ENCODE measurements around the gene SRRD. TPM values are rescaled to one million over a fixed set of nuclear protein-coding genes. Genes with fewer than 3 reads are reported as not detected.

The SRRD gene
- total RNA-seq, 2 donors from 2014 or later = 15.1 to 18.7 TPM

DNA sequence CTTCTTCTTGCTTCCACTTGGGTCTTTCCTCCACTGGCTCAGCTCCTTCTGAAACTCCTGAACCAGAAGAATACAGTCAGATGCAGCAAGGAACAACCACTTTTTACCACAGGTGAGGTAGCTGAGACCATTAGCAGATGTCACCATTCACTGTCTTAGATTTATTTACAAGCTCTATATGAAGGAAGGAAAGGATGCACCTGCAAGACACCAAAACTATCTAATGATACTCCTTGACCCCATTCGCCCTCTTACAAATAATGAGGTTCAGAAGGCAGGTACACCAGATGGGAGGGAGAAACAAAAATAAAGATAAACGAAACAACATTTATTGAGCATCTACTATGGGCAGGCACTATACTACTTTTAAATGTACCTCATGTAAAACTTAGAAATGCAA lies 18.3 kb downstream of the SRRD start:
- Mint-ChIP-seq H3K4me3 (no peak overlapping the region), H3K4me1 (peaks cover 17% of the 10 kb centered on the region), H3K36me3 (ENCODE audit: low read depth) (peaks cover 13% of the 10 kb centered on the region), H3K27me3 (no peaks in the 10 kb centered on the region), H3K27ac (no peak overlapping the region)
- H3K9me3 ChIP-seq (ENCODE audit: control insufficient read depth, low read length, poor library complexity, severe bottlenecking) = no peaks in the 10 kb centered on the region
- ATAC-seq = no peak
- no peak for DNase-seq

DNA sequence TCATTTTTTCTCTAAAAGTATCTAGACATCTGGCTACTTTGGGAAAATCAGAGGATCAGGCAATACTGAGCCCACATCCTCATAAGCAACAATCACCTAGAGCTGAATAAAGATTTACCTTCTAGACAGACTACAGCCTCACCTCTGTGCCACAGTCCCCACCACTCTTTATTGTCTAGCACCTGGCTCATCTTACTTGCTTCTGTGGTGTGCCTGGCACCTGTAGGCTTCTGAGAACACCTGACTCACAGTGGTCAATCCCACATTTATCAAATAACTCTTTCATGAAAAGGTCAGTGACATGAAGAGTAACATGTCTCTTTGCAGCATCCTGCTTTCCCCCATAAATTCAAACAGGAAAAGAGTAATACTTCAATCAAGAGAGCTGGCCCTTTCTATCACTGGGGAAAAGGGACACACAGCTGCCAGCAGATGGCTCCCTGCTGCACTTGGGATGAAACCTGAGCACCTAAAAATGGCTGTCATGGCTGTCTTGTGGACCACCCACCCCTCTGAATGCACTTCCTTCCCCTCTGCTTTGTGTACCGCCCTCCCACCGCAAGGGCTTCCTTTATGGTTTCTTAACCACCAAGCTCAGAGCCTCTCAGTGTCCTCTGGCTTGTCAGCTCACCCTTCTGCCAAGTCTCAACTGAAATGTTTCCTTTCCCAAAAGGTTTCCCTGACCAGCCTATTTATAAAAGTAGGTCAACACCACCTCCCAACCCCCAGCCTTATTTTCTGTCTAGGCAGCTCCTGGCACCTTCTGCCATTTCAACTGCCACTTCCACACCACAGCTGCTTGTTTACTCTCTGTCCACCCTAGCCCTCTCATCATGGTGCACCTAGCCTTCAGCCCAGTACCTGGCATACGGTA lies 19.2 kb downstream of the SRRD start:
- peak overlapping the region; percentile 81 for H3K27ac Mint-ChIP-seq
- H3K4me3 Mint-ChIP-seq = peak overlapping the region; percentile 80
- ATAC-seq (peak; percentile 93), DNase-seq (peak; percentile 30 to 39 (median 30))
- no peaks in the 10 kb centered on the region for H3K9me3 ChIP-seq (ENCODE audit: control insufficient read depth, low read length, poor library complexity, severe bottlenecking)
- peaks cover 10% of the 10 kb centered on the region for H3K36me3 Mint-ChIP-seq (ENCODE audit: low read depth)
- H3K4me1 Mint-ChIP-seq = peaks cover 17% of the 10 kb centered on the region
- H3K27me3 Mint-ChIP-seq = no peaks in the 10 kb centered on the region

DNA sequence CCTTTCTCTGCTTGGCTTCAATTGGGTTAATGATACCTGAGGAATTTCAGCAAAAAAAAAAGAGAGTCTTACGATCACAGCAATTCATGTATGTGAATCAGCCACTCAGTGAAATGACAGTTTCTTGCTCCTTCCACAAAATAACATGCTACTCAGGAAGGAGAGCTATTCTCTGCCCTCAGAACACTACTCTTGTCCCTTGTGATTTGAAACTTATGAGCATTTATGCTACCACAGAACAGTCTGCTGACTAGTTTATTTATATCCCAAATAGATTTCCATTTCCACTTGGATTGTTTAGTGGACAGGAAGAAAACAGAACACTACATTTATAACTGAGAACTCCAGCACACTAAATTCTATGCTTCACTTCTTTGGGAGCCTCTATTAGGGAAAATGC lies 20.1 kb downstream of the SRRD start:
- peaks cover 10% of the 10 kb centered on the region for H3K36me3 Mint-ChIP-seq (ENCODE audit: low read depth)
- DNase-seq = no peak
- ATAC-seq = no peak
- H3K27ac Mint-ChIP-seq = peak overlapping the region; percentile 81
- peaks cover 17% of the 10 kb centered on the region for H3K4me1 Mint-ChIP-seq
- H3K9me3 ChIP-seq (ENCODE audit: control insufficient read depth, low read length, poor library complexity, severe bottlenecking) = no peaks in the 10 kb centered on the region
- H3K27me3 Mint-ChIP-seq = no peaks in the 10 kb centered on the region
- H3K4me3 Mint-ChIP-seq = no peak overlapping the region

DNA sequence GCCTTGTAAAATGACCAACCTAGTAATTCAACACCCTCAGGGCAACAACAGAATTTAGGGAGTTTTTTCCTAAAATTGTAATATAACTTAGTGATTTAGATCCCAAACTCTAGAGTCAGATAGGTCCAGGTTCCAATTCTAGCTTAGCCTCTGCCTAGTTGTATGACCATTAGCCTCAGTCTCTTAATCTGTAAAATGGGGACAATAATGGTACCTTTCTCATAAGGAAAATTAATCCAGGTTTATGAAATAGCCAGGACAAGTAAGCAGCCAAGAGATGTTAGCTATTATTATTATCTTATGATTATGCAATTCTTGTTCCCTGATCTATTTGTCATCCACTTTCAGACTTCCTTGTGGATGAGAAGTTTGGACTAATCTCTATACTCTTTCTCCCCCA lies 24.5 kb downstream of the SRRD start:
- no peaks in the 10 kb centered on the region for H3K9me3 ChIP-seq (ENCODE audit: control insufficient read depth, low read length, poor library complexity, severe bottlenecking)
- H3K27me3 Mint-ChIP-seq = no peaks in the 10 kb centered on the region
- H3K36me3 Mint-ChIP-seq (ENCODE audit: low read depth) = peaks cover 16% of the 10 kb centered on the region
- no peak for DNase-seq
- H3K4me3 Mint-ChIP-seq = no peak overlapping the region
- ATAC-seq = no peak
- peaks cover 31% of the 10 kb centered on the region for H3K4me1 Mint-ChIP-seq
- no peak overlapping the region for H3K27ac Mint-ChIP-seq

DNA sequence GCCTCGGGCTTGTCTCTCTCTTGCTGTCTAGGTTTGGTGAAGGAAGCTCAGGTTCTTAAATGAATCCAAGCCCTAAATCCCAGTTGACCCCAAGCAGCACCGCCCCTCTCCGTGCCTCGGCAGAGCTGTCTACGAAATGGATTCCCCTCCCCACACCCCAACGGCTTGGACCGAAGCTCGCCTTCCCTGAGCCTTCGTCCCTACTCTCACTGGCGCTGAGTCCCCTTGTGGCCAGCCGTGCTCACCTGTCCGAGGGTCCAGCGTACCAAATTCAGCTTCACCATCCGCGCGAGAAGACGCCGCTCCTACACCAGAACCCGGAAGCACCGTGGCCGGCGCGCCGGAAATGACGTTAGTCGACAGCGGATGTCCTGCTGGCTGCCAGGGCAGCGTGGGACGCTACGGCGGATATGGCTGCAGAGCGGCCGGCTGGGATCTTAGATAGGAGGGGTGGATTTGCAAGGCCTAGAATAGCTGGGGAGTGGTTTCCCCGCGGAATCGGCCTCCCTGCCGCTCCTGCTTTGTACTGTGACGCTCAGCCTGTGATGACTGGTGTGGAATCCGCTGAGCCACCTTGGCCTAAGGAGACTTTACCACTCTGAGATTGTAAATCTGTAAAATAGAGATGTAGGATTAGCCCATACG lies 28.6 kb downstream of the SRRD start, which contains the start of gene TFIP11:
Gene TFIP11, minus strand, starts transcription at position 325 of the 645 bp plus-strand sequence. CDS start 2,201 bp downstream, outside the sequence.
- H3K9me3 ChIP-seq (ENCODE audit: control insufficient read depth, low read length, poor library complexity, severe bottlenecking) = no peaks in the 10 kb centered on the region
- Mint-ChIP-seq H3K27ac (peak within 1 kb of the TSS; percentile 99), H3K27me3 (no peaks in the 10 kb centered on the region), H3K4me1 (peaks cover 28% of the 10 kb centered on the region), H3K4me3 (peak within 1 kb of the TSS; percentile 99), H3K36me3 (ENCODE audit: low read depth) (peaks cover 10% of the 10 kb centered on the region)
- DNase-seq (peak; percentile 76 to 81 (median 78)), ATAC-seq (peak; percentile 96)

DNA sequence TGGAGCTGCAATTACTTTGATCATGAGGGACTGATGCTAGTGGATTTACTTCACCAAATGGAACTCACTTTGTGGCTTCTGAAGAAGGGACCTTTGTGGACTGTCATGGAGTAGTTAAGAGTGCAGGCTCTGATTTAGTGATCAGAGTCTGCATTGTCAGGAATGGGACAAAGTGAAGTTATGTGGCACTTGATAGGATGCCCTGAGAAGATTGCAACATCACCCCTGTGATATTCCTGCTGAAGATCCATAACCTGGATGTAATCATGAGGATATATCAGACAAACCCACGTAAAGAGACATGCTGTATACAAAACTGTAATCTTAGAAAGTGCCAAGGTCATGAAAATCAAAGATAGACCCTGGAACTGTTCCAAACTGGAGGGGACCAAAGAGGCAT lies 30.2 kb downstream of the SRRD start:
- ATAC-seq (no peak), DNase-seq (no peak)
- H3K27ac Mint-ChIP-seq = peak overlapping the region; percentile 99
- H3K9me3 ChIP-seq (ENCODE audit: control insufficient read depth, low read length, poor library complexity, severe bottlenecking) = no peaks in the 10 kb centered on the region
- H3K36me3 Mint-ChIP-seq (ENCODE audit: low read depth) = peaks cover 10% of the 10 kb centered on the region
- no peak overlapping the region for H3K4me3 Mint-ChIP-seq
- H3K27me3 Mint-ChIP-seq = no peaks in the 10 kb centered on the region
- H3K4me1 Mint-ChIP-seq = peaks cover 28% of the 10 kb centered on the region

DNA sequence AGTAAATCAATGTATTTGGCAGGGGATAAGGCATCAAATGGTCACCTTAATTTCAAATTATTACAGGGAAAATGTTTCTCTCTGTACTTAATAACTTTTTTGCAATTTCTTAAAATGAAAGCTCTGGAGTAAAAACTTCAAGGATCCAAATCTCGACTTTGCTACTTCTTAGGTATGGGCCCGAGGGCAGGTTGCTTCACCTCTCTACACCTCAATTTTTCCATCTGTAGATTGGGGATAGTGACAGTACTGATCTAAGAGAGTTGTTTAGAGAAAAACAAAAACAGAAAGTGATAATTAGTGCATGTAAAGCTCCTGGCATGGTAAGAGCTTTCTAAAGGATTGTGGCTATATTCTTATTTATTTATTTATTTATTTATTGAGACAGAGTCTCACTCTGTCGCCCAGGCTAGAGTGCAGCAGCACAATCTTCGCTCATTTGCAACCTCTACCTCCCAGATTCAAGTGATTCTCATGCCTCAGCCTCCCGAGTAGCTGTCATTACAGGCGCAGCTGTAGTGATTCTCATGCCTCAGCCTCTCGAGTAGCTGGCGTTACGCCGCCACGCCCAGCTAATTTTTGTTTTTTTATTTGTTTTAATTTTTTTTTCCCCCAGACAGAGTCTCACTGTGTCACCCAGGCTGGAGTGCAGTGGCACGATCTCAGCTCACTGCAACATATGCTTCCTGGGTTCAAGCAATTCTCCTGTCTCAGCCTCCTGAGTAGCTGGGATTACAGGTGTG lies 30.9 kb downstream of the SRRD start:
- H3K9me3 ChIP-seq (ENCODE audit: control insufficient read depth, low read length, poor library complexity, severe bottlenecking) = no peaks in the 10 kb centered on the region
- Mint-ChIP-seq H3K4me3 (no peak overlapping the region), H3K4me1 (peaks cover 22% of the 10 kb centered on the region), H3K27me3 (no peaks in the 10 kb centered on the region), H3K27ac (no peak overlapping the region), H3K36me3 (ENCODE audit: low read depth) (peaks cover 5% of the 10 kb centered on the region)
- ATAC-seq (no peak), DNase-seq (no peak)

DNA sequence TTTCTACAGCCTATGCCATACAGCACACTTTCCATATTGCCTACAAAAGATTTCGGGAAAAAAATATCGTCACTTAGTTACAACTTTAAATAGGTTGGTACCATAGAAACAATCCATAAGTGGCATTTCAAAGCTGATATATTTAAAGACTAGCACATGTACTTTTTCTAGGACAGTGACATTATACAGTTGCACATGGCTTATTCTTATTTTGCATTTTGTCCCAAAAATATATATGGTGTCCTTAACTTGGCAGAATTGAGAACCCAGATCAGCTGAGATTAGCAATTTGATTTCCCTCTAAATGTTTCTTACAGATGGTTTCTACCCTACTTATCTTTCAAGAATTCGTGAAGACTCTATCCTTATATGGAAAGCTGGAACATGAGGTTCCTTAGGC lies 32.3 kb downstream of the SRRD start:
- DNase-seq = no peak
- H3K27ac Mint-ChIP-seq = no peak overlapping the region
- H3K4me1 Mint-ChIP-seq = peaks cover 16% of the 10 kb centered on the region
- no peaks in the 10 kb centered on the region for H3K27me3 Mint-ChIP-seq
- ATAC-seq = no peak
- H3K36me3 Mint-ChIP-seq (ENCODE audit: low read depth) = peaks cover 5% of the 10 kb centered on the region
- no peak overlapping the region for H3K4me3 Mint-ChIP-seq
- no peaks in the 10 kb centered on the region for H3K9me3 ChIP-seq (ENCODE audit: control insufficient read depth, low read length, poor library complexity, severe bottlenecking)

DNA sequence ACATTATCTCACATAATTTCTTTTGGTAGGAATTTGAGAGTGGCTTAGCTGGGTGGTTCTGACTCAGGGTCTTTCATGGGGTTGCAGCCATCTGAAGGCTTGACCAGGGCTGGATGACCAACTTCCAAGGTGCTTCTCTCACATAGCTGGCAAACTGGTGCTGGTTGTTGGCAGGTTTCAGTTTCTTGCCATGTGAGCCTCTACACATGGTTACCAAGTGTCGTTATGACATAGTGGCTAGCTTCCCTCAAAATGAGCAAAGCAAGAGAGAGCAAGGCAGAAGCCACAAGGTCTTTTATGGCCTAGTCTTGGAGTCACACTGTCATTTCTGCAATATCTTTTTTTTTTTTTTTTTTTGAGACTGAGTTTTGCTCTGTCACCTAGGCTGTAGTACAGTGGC lies 32.8 kb downstream of the SRRD start:
- DNase-seq = no peak
- no peaks in the 10 kb centered on the region for H3K27me3 Mint-ChIP-seq
- peaks cover 13% of the 10 kb centered on the region for H3K4me1 Mint-ChIP-seq
- no peak overlapping the region for H3K4me3 Mint-ChIP-seq
- H3K27ac Mint-ChIP-seq = no peak overlapping the region
- peaks cover 5% of the 10 kb centered on the region for H3K36me3 Mint-ChIP-seq (ENCODE audit: low read depth)
- ATAC-seq = no peak
- no peaks in the 10 kb centered on the region for H3K9me3 ChIP-seq (ENCODE audit: control insufficient read depth, low read length, poor library complexity, severe bottlenecking)

DNA sequence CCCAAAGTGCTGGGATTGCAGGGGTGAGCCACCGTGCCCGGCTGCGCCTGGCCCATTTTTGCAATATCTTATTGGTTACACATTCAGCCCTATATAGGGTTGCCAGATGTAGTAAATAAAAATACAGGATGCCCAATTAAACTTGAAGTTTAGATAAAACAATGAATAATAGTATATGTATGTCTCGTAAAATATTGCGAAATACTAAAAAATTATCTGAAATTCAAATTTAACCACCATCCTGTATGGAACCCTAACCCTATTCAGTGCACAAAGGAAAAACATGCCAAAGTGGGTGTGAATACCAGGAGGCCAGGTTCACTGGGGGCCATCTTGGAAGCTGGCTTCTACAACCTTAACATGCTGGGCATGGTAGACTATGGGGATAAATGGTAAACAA lies 33.8 kb downstream of the SRRD start:
- peaks cover 1% of the 10 kb centered on the region for H3K36me3 Mint-ChIP-seq (ENCODE audit: low read depth)
- DNase-seq (no peak), ATAC-seq (no peak)
- no peaks in the 10 kb centered on the region for H3K27me3 Mint-ChIP-seq
- no peak overlapping the region for H3K27ac Mint-ChIP-seq
- peaks cover 9% of the 10 kb centered on the region for H3K4me1 Mint-ChIP-seq
- no peaks in the 10 kb centered on the region for H3K9me3 ChIP-seq (ENCODE audit: control insufficient read depth, low read length, poor library complexity, severe bottlenecking)
- no peak overlapping the region for H3K4me3 Mint-ChIP-seq

DNA sequence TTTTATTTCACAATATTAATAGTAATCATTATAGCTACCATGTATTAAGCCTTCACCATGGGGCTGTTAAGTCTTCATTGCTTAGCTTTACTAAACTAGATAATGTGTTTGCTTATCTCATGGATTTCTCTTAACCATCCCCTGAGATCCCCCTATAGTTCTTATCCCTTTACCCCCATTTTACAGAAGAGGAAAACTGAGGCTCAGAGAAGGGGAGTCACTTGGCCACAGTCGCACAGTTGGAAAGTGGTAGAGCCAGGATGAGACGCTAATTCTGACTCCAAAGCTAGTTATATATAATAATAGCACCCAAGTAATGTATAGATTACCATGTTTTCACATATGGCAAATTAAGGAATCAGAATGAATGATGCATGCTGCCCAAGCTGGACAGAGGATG lies 38.3 kb downstream of the SRRD start:
- Mint-ChIP-seq H3K27me3 (no peaks in the 10 kb centered on the region), H3K36me3 (ENCODE audit: low read depth) (peaks cover 3% of the 10 kb centered on the region), H3K4me3 (no peak overlapping the region), H3K4me1 (no peaks in the 10 kb centered on the region), H3K27ac (no peak overlapping the region)
- no peak for DNase-seq
- H3K9me3 ChIP-seq (ENCODE audit: control insufficient read depth, low read length, poor library complexity, severe bottlenecking) = no peaks in the 10 kb centered on the region
- no peak for ATAC-seq

DNA sequence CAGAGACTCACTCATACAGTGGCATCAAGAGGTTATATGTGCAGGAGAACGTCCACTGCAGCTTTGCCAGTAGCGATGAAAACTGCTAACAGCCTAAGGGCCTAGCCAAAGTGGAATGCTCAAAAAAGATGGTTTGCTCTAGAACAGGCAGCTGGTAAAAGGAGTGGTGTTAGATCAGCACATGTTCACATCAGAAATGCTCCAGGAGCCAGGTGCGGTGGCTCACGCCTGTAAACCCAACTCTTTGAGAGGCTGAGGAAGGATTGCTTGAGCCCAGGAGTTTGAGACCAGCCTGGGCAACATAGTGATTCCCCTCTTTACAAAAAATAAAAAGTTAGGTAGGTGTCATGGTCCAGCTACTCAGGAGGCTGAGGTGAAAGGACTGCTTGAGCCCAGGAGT lies 38.9 kb downstream of the SRRD start:
- no peak overlapping the region for H3K4me3 Mint-ChIP-seq
- ATAC-seq (no peak), DNase-seq (no peak)
- H3K9me3 ChIP-seq (ENCODE audit: control insufficient read depth, low read length, poor library complexity, severe bottlenecking) = no peaks in the 10 kb centered on the region
- H3K27me3 Mint-ChIP-seq = no peaks in the 10 kb centered on the region
- H3K36me3 Mint-ChIP-seq (ENCODE audit: low read depth) = peaks cover 3% of the 10 kb centered on the region
- H3K4me1 Mint-ChIP-seq = no peaks in the 10 kb centered on the region
- H3K27ac Mint-ChIP-seq = no peak overlapping the region

DNA sequence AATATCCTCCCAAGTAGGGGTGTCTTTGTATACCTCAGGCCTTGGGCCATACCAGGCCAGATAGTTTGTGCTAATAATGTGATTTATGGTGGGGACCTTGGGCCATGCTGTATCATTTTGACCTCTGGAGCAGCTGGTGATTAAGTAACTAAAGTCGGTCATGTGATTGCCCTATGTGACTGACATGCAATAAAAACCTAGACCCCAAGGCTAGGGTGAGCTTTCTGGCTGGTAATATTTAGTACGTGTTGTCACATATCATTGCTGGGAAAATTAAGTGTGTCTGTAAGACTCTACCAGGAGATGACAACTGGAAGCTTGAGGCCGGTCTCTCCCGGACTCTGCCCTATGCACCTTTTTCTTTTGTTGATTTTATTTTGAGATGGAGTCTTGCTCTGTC lies 41.2 kb downstream of the SRRD start:
- Mint-ChIP-seq H3K4me1 (no peaks in the 10 kb centered on the region), H3K27me3 (no peaks in the 10 kb centered on the region), H3K4me3 (no peak overlapping the region), H3K36me3 (ENCODE audit: low read depth) (peaks cover 3% of the 10 kb centered on the region), H3K27ac (no peak overlapping the region)
- no peaks in the 10 kb centered on the region for H3K9me3 ChIP-seq (ENCODE audit: control insufficient read depth, low read length, poor library complexity, severe bottlenecking)
- DNase-seq = no peak
- ATAC-seq = no peak
